IMR-90 (cell line): Measurements from ENCODE around the gene POU2F1. TPM values are rescaled to one million over a fixed set of nuclear protein-coding genes. Genes with fewer than 3 reads are reported as not detected.

ENCODE experiments used
- ATAC-seq: fragments of 200-7000 bp; cut with Tn5 transposase; 2 replicates; pipeline ENCODE4 v1.9.1; 2020; ENCODE audit warnings: low read depth, mild to moderate bottlenecking, moderate library complexity
- BruUV-seq: library from RNA; stranded (reverse); fragments of 400-500 nt; replicated peaks from 2 replicates; lab custom pipeline; 2021; lab: Mats Ljungman, UMichigan
- CTCF ChIA-PET: fragments of 300-600 bp; formaldehyde crosslinking; extraction: SDS; loops from one replicate; lab custom pipeline; 2021; ENCODE audit warnings: antibody characterized with exemption; lab: Yijun Ruan, JAX
- POLR2A ChIA-PET: fragments of 300-600 bp; sonication (Branson Sonifier 250); formaldehyde crosslinking; loops from one replicate; lab custom pipeline; 2022; ENCODE audit warnings: antibody characterized with exemption; ENCODE audit not compliant: unreplicated experiment; lab: Charles Lee
- DNase-seq: peaks from one replicate; pipeline ENCODE4 v3.0.0; 2013
- H2AFZ ChIP-seq: replicated peaks from 2 replicates; pipeline ENCODE3; 2013; ENCODE audit warnings: low read length, mild to moderate bottlenecking; ENCODE audit not compliant: poor library complexity
- H2AK5ac ChIP-seq: 2 replicates; pipeline ENCODE4 v1.6.1; 2013; ENCODE audit warnings: low read depth, low read length, inconsistent platforms
- H2AK9ac ChIP-seq: replicated peaks from 2 replicates; pipeline ENCODE3; 2013; ENCODE audit warnings: mild to moderate bottlenecking, low read depth, low read length, moderate library complexity; ENCODE audit not compliant: poor library complexity
- H2BK120ac ChIP-seq: 2 replicates; pipeline ENCODE4 v1.6.1; 2013; ENCODE audit warnings: low read depth, low read length, inconsistent platforms
- H2BK15ac ChIP-seq: 3 replicates; pipeline ENCODE4 v1.6.1; 2013; ENCODE audit warnings: low read depth, low read length, inconsistent platforms
- H2BK20ac ChIP-seq: 2 replicates; pipeline ENCODE4 v1.6.1; 2013; ENCODE audit warnings: low read depth, mild to moderate bottlenecking, inconsistent platforms, low read length, moderate library complexity
- H2BK5ac ChIP-seq: 2 replicates; pipeline ENCODE4 v1.6.1; 2013; ENCODE audit warnings: mild to moderate bottlenecking, low read depth, low read length, inconsistent platforms; ENCODE audit not compliant: poor library complexity, severe bottlenecking
- H3K14ac ChIP-seq: replicated peaks from 2 replicates; pipeline ENCODE4 v1.6.1; 2013; ENCODE audit warnings: low read depth, low read length, inconsistent platforms
- H3K18ac ChIP-seq: 2 replicates; pipeline ENCODE4 v1.6.1; 2013; ENCODE audit warnings: low read depth, low read length, control low read depth
- H3K23ac ChIP-seq: 2 replicates; pipeline ENCODE4 v1.6.1; 2013; ENCODE audit warnings: low read depth, low read length, inconsistent platforms
- H3K27ac ChIP-seq: 2 replicates; pipeline ENCODE4 v1.5.1; 2013; ENCODE audit warnings: mild to moderate bottlenecking, control low read depth, low read length; ENCODE audit not compliant: insufficient read depth
- H3K27me3 ChIP-seq: 2 replicates; pipeline ENCODE4 v1.6.1; 2013; ENCODE audit warnings: low read length; ENCODE audit not compliant: control insufficient read depth, insufficient read depth
- H3K36me3 ChIP-seq: 2 replicates; pipeline ENCODE4 v1.6.1; 2013; ENCODE audit warnings: low read length, mixed read lengths; ENCODE audit not compliant: control insufficient read depth, insufficient read depth
- H3K4ac ChIP-seq: 2 replicates; pipeline ENCODE4 v1.6.1; 2013; ENCODE audit warnings: low read depth, low read length, inconsistent platforms
- H3K4me1 ChIP-seq: 2 replicates; pipeline ENCODE4 v1.6.1; 2013; ENCODE audit warnings: low read length, mixed read lengths; ENCODE audit not compliant: control insufficient read depth, insufficient read depth
- H3K4me2 ChIP-seq: 2 replicates; pipeline ENCODE4 v1.6.1; 2013; ENCODE audit warnings: low read depth, mild to moderate bottlenecking, control low read depth, low read length, moderate library complexity
- H3K4me3 ChIP-seq: 2 replicates; pipeline ENCODE4 v1.5.1; 2013; ENCODE audit warnings: low read depth, mild to moderate bottlenecking, control low read depth, low read length, moderate library complexity; ENCODE audit not compliant: insufficient read depth
- H3K56ac ChIP-seq: 2 replicates; pipeline ENCODE4 v1.6.1; 2013; ENCODE audit warnings: low read length, inconsistent platforms; ENCODE audit not compliant: insufficient read depth; ENCODE audit errors: extremely low read depth
- H3K79me1 ChIP-seq, 2 experiments: 2 replicates each; pipeline ENCODE4 v1.6.1; 2013; ENCODE audit warnings: low read length in 2 of 2, inconsistent platforms in 1 of 2, low read depth in 1 of 2
- H3K9ac ChIP-seq: 2 replicates; pipeline ENCODE4 v1.6.1; 2013; ENCODE audit warnings: low read depth, low read length, control low read depth
- H3K9me1 ChIP-seq: 2 replicates; pipeline ENCODE4 v1.6.1; 2013; ENCODE audit warnings: low read length, inconsistent platforms; ENCODE audit not compliant: insufficient read depth
- H3K9me3 ChIP-seq: 2 replicates; pipeline ENCODE4 v1.6.1; 2013; ENCODE audit warnings: low read length; ENCODE audit not compliant: control insufficient read depth, insufficient read depth
- H4K20me1 ChIP-seq: 2 replicates; pipeline ENCODE4 v1.6.1; 2013; ENCODE audit warnings: low read length, inconsistent platforms; ENCODE audit not compliant: insufficient read depth
- H4K5ac ChIP-seq: 2 replicates; pipeline ENCODE4 v1.6.1; 2013; ENCODE audit warnings: mild to moderate bottlenecking, low read depth, low read length, control low read depth
- H4K8ac ChIP-seq, 2 experiments: 2 replicates each; pipeline ENCODE4 v1.6.1; 2013; ENCODE audit warnings: low read depth in 2 of 2, low read length in 2 of 2, control low read depth in 1 of 2, inconsistent platforms in 1 of 2
- H4K91ac ChIP-seq: 2 replicates; pipeline ENCODE4 v1.6.1; 2013; ENCODE audit warnings: low read depth, low read length, inconsistent platforms; ENCODE audit not compliant: insufficient read depth
- BHLHE40 ChIP-seq: fragments of 150-350 bp; IDR thresholded peaks from 2 replicates; pipeline ENCODE4 v1.6.1; 2016; ENCODE audit warnings: mild to moderate bottlenecking, low read depth, low read length
- CEBPB ChIP-seq: IDR thresholded peaks from 2 replicates; pipeline ENCODE4 v1.6.1; 2012; ENCODE audit warnings: low read depth, low read length, improper control_type of control experiment
- CHD1 ChIP-seq: IDR thresholded peaks from 2 replicates; pipeline ENCODE4 v1.6.1; 2012; ENCODE audit warnings: low read depth, low read length, improper control_type of control experiment
- CTCF ChIP-seq: conservative IDR thresholded peaks from 2 replicates; pipeline ENCODE4 v1.5.1; 2012; ENCODE audit warnings: mild to moderate bottlenecking, low read depth, low read length, improper control_type of control experiment
- ELK1 ChIP-seq: fragments of 150-350 bp; IDR thresholded peaks from 2 replicates; pipeline ENCODE4 v1.6.1; 2016; ENCODE audit warnings: low read depth, mild to moderate bottlenecking, low read length, moderate library complexity, borderline replicate concordance
- FOS ChIP-seq: fragments of 150-350 bp; IDR thresholded peaks from 2 replicates; pipeline ENCODE4 v1.6.1; 2016; ENCODE audit warnings: low read depth, low read length
- MAFK ChIP-seq: IDR thresholded peaks from 2 replicates; pipeline ENCODE4 v1.6.1; 2012; ENCODE audit warnings: low read depth, low read length, improper control_type of control experiment
- MAZ ChIP-seq: IDR thresholded peaks from 2 replicates; pipeline ENCODE4 v1.6.1; 2012; ENCODE audit warnings: low read depth, mild to moderate bottlenecking, low read length, improper control_type of control experiment, moderate library complexity, borderline replicate concordance
- MXI1 ChIP-seq: IDR thresholded peaks from 2 replicates; pipeline ENCODE4 v1.6.1; 2012; ENCODE audit warnings: low read depth, mild to moderate bottlenecking, low read length, moderate library complexity, borderline replicate concordance
- NFE2L2 ChIP-seq: fragments of 150-350 bp; IDR thresholded peaks from 2 replicates; pipeline ENCODE4 v1.6.1; 2016; ENCODE audit warnings: low read depth, mild to moderate bottlenecking, low read length
- POLR2A ChIP-seq: IDR thresholded peaks from 2 replicates; pipeline ENCODE4 v1.6.1; 2012; ENCODE audit warnings: mild to moderate bottlenecking, low read depth, low read length
- RAD21 ChIP-seq: IDR thresholded peaks from 2 replicates; pipeline ENCODE4 v1.6.1; 2012; ENCODE audit warnings: low read length, improper control_type of control experiment
- RCOR1 ChIP-seq: IDR thresholded peaks from 2 replicates; pipeline ENCODE4 v1.6.1; 2012; ENCODE audit warnings: mild to moderate bottlenecking, low read length, improper control_type of control experiment; ENCODE audit not compliant: insufficient replicate concordance
- RFX5 ChIP-seq: IDR thresholded peaks from 2 replicates; pipeline ENCODE4 v1.8.0; 2012; ENCODE audit warnings: low read depth, mild to moderate bottlenecking, low read length, moderate library complexity
- SMC3 ChIP-seq: fragments of 150-350 bp; IDR thresholded peaks from 2 replicates; pipeline ENCODE4 v1.6.1; 2016; ENCODE audit warnings: low read depth, mild to moderate bottlenecking, antibody characterized with exemption, low read length, moderate library complexity
- USF2 ChIP-seq: fragments of 150-350 bp; IDR thresholded peaks from 2 replicates; pipeline ENCODE4 v1.6.1; 2017; ENCODE audit warnings: mild to moderate bottlenecking, antibody characterized with exemption, low read length, low read depth
- WGBS, 2 experiments: methylation state at CpG; one replicate each; pipeline versions ENCODE4 v1.1.5 to v1.1.7; 2013; ENCODE audit warnings: missing lambda C conversion rate in 2 of 2; ENCODE audit not compliant: insufficient read length in 1 of 2; ENCODE audit errors: extremely low coverage in 2 of 2; 5-methylcytosine and 5-hydroxymethylcytosine counted together
- dilution Hi-C: fragments of 300-500 bp; cut with HindIII; formaldehyde crosslinking; loops from one replicate; pipeline ENCODE4 v1.14.3; 2018; ENCODE audit warnings: low sequenced_read_pairs; ENCODE audit not compliant: unreplicated experiment
- in situ Hi-C: fragments of 300-500 bp; cut with MboI; formaldehyde crosslinking; loops from 3 replicates; pipeline ENCODE4 v1.14.3; 2019; ENCODE audit warnings: low sequenced_read_pairs, inconsistent platforms, mixed read lengths
- intact Hi-C: fragments of 100-400 bp; cut with micrococcal nuclease; formaldehyde crosslinking; loops from 2 replicates; pipeline ENCODE4 v1.10.0; 2022
- polyA plus RNA-seq, 3 experiments: library from polyadenylated mRNA; depleted of rRNA; stranded (reverse); fragments of >200 nt; gene quantifications; 2 replicates each; pipeline ENCODE4 v1.2.3, GENCODE V29; 2012; ENCODE audit warnings: low replicate concordance in 1 of 3
- total RNA-seq: library from RNA; depleted of rRNA; stranded (reverse); fragments of >200 nt; gene quantifications from 2 replicates; pipeline ENCODE4 v1.2.3, GENCODE V29; 2012

POU2F1 gene
- total and polyA plus RNA-seq, 2 of the 4 experiments (the other 2 are of a cell fraction), result 1.2 to 3.4 TPM

GRCh38 chr1:167200749-167201148 lies 19.9 kb upstream of the POU2F1 start:
- no peaks in the 10 kb centered on the region for H4K20me1 ChIP-seq
- H3K9me1 ChIP-seq, result no peaks in the 10 kb centered on the region
- no CpG with 5 or more reads among the region's 3 CpGs for WGBS, 2 experiments
- no peak overlapping the region for H3K18ac ChIP-seq
- H4K5ac ChIP-seq, result no peak overlapping the region
- no peak overlapping the region for H3K23ac ChIP-seq
- in situ Hi-C loops, result no loop called here
- no peak overlapping the region for H3K56ac ChIP-seq
- H2BK15ac ChIP-seq, result no peak overlapping the region
- POLR2A ChIA-PET, result no interaction called here
- no peak overlapping the region for H3K4me2 ChIP-seq
- H2AK5ac ChIP-seq, result no peak overlapping the region
- H3K4ac ChIP-seq, result no peak overlapping the region
- no peak overlapping the region for H2AFZ ChIP-seq
- no peak overlapping the region for H4K91ac ChIP-seq
- no peak overlapping the region for H3K9ac ChIP-seq
- no peak overlapping the region for H4K8ac ChIP-seq
- ATAC-seq, result no peak
- BruUV-seq, result no TSS peak
- dilution Hi-C loops, result no loop called here
- H3K4me3 ChIP-seq, result no peak overlapping the region
- intact Hi-C loops, result no loop called here
- H2AK9ac ChIP-seq, result no peak overlapping the region
- no peak overlapping the region for H3K27ac ChIP-seq
- H3K27me3 ChIP-seq, result no peaks in the 10 kb centered on the region
- 0 out of 2 replicates have a peak, but pooled peaks cover 2% of the 10 kb centered on the region for H3K9me3 ChIP-seq
- no peaks in the 10 kb centered on the region for H3K36me3 ChIP-seq
- no peak overlapping the region for H2BK120ac ChIP-seq
- DNase-seq, result no peak
- H2BK5ac ChIP-seq, result no peak overlapping the region
- H3K79me1 ChIP-seq, result no peaks in the 10 kb centered on the region
- H3K14ac ChIP-seq, result no peak overlapping the region
- CTCF ChIA-PET, result no interaction called here
- H2BK20ac ChIP-seq, result no peak overlapping the region
- TF ChIP-seq ELK1 (no peak), MXI1 (no peak), RAD21 (no peak), MAZ (no peak), RFX5 (no peak), SMC3 (no peak), CHD1 (no peak), CEBPB (no peak), USF2 (no peak), POLR2A (no peak), FOS (no peak), MAFK (no peak), CTCF (no peak), BHLHE40 (no peak), NFE2L2 (no peak), RCOR1 (no peak)
- H3K4me1 ChIP-seq, result no peaks in the 10 kb centered on the region
